GM21447 (cell line): ENCODE results near the gene CAMK2A.

Experiments
- ATAC-seq: cut with Tn5 transposase; IDR thresholded peaks from one replicate; pipeline ENCODE4 v1.9.1; 2021; ENCODE audit not compliant: unreplicated experiment

The CAMK2A gene

DNA sequence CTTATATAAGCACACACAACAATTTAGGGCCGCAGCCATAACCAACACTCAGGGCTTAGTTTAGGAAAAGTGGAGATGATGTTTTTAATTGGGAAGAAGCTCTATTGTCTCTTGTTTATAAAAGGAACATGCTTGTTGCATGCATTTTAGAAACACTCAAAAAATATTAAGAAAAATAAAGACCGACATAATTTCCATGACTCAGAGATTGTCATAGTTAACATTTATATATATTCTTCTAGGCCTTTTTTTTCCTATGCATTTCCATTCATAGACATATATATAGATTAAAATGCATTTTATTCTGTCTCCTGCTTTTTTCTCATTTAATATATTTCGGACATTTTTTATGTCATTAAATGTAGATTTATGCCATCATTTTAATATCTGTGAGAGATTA lies 26.7 kb upstream of the CAMK2A start:
- ATAC-seq = no peak

- no peak for ATAC-seq
Observed at GRCh38 chr5:150315245-150315644, 25.7 kb upstream of the CAMK2A start.

GRCh38 chr5:150313921-150314716 lies 24.5 kb upstream of the CAMK2A start:
- no peak for ATAC-seq

DNA sequence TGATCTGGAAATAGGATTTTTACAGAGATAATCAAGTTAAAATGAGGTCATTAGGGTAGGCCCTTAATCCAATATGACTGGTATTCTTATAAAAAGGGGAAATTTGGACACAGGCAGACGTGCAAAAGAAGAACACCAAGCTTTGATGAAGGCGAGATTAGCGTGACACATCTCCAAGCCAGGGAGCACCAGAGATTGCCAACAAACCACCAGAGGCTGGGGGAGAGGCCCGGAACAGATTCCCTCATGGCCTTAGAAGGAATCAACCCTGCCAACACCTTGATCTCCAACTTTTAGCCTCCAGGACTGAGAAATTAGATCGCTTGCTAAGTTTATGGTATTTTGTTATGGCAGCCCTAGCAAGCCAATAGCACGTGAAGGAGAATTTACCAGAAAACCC lies 23.9 kb upstream of the CAMK2A start:
- no peak for ATAC-seq

DNA sequence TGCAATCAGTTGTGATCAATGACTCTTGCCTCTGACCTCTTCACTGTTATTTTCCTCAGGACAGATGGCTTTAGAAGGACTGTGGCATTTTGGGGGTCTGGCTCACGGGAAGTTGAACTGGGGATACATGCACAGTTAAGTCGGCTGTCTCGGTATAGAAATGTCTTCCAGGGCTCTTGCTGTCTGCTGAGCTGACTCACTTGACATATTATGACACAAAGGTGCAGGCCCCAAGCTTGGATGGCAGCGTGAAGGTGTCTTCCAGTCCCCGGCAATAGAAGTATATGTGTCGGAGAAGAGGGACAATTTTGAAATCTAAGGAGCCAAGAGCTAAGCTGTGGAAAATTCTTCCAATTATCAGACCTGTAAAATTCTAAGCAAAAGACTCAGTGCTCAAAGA lies 22.9 kb upstream of the CAMK2A start:
- ATAC-seq = no peak

DNA sequence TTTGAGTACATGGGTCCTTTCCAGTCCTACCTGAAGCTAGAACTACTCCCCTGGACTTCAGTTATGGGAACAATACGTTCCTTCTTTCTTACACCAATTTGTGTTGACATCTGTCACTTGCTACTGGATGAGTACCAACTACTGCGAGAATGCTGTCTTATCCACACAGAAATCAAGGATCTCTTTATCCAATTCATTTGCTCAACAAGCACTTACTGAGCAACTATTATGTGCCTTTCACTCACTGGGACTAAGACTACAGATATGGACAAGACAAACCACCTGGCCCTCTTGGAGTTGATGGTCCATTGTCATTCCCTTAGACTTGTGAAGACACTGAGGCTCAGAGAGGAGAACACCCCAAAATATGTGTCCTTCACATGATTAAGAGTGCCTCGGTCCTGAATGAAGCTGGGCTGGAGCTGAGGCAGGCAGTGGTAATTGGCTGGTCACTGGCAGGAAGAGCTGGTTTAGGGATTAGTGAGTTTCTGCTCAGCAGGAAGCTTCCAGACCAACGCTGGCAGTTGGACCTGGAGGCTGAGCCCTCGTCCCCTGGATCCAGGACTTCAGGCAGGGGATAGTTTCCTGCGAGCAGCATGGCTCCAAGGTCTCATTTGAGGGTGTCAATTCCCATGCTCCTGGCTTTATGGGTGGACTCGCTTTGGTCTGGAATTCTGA lies 21.6 kb upstream of the CAMK2A start:
- ATAC-seq = no peak

GRCh38 chr5:150310246-150310645 lies 20.7 kb upstream of the CAMK2A start:
- no peak for ATAC-seq

GRCh38 chr5:150309886-150310239 lies 20.3 kb upstream of the CAMK2A start:
- no peak for ATAC-seq

DNA sequence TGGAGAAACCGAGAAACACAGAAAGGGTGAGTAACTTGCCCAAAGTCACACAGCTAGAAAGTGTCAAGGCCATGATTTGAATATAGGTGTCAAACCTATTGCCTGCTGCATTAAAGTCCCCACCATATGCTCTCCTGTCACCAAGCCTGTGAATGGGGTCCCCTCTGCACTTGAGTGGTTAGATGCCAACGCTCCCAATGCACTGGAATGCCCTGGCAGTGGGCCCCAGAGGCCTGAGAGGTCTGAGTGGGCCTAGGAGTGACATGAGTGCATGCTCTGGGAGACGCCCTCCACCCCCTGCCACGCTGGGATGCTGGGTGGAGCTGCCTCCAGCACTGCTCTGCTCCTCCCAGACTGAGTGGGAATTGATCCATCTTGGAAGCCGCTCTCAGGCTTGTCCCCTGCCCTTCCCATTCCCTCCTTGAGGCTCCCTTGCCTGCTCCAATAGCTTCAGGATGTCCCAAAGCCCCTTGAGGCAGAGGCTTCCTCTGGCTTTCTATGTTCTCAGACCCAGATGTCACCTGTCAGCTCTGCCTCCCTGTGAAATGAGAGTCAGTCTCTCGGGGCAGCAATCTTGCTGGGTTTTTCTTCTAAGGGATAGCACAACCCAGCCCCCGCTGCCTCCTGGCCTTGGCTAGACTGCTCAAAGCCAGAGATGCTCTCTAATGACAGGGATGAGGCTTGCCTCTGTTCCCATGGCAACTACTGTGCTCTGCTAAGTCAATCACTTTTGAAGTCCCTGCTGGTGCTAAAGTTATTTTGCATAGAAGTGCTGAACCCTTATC lies 19.7 kb upstream of the CAMK2A start:
- no peak for ATAC-seq

GRCh38 chr5:150307617-150308426 lies 18.2 kb upstream of the CAMK2A start:
- no peak for ATAC-seq

GRCh38 chr5:150306775-150307174 lies 17.2 kb upstream of the CAMK2A start:
- no peak for ATAC-seq

DNA sequence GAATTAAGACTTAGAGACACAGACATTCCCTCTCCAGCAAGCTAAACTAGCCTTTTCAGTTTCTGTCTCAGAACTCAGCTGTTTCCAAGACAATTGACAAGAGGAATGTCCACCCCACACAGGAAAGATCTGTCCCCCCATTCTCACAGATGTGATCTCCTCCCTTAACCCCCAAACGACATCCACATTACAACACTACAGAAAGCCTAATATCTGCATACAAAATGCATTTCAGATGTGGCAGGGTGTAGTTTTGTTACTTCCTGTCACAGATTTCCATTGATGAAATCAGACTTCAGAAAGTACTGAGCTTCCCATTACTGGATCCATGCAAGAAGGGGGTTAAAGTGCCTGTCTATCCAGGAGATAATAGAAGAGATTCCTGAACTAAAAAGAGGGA lies 16.0 kb upstream of the CAMK2A start:
- ATAC-seq = no peak

GRCh38 chr5:150305095-150305494 lies 15.5 kb upstream of the CAMK2A start:
- no peak for ATAC-seq

DNA sequence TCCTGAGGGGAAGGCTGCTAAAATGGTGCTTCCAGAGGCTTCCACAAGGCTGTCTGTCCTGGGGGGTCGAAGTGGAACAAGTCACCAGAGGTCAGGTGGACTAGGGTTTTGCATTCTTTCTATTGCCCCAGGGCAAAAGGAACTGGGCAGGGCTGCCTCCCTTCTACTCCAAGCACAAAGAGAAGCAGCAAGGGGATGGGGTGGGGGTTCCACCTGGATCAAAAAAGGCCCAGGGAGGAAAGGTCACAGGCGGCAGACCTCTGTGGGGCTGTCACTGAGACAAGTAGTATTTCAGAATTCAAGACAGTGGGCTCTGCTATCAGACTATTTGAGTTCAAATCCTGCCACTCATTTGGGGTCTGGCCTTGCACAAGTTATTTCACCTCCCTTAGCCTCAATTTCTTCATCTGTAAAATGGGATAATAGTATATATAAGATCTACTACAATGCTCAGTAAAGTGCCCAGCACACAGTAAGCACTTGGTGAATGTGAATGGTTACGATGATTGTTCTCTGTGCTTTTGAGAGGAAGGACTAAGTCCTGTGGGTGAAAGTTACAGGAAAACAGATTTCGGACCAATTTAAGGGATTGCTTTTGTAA lies 15.0 kb upstream of the CAMK2A start:
- ATAC-seq = no peak

DNA sequence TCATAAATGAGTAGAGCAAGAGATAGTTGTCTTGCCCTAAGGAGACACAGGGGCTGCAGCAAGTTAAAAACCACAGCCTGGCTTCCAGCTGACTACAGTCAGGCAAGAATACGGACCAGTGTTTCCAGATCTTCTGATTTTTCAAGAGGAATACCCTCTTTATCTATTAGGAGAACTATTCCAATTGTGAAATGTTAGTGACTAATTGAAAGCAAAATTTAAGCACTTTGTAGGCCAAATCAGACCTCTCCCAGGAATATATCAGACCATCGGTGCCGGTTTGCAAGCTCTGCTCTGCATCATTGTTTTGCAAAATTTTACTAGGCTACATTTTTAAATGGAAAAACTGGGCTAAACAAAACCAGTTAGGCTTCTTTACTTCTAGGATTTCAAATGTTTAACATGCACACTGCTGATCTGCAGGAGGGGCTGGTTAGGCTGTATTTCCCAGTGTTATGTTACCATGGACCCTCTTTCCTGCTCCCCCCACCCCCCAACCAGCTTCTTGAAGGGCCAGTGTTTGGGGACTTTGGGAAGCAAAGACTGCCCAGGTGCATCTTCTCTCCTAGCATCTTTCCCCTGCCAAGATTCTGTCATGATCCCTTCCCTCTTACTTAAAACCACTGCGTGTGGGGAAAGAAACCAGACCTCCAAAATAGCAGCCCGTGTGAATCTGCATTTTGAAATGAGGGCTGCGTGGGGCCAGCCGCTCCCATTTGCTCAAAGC lies 14.2 kb upstream of the CAMK2A start:
- no peak for ATAC-seq

GRCh38 chr5:150303070-150303615 lies 13.6 kb upstream of the CAMK2A start:
- ATAC-seq = no peak

DNA sequence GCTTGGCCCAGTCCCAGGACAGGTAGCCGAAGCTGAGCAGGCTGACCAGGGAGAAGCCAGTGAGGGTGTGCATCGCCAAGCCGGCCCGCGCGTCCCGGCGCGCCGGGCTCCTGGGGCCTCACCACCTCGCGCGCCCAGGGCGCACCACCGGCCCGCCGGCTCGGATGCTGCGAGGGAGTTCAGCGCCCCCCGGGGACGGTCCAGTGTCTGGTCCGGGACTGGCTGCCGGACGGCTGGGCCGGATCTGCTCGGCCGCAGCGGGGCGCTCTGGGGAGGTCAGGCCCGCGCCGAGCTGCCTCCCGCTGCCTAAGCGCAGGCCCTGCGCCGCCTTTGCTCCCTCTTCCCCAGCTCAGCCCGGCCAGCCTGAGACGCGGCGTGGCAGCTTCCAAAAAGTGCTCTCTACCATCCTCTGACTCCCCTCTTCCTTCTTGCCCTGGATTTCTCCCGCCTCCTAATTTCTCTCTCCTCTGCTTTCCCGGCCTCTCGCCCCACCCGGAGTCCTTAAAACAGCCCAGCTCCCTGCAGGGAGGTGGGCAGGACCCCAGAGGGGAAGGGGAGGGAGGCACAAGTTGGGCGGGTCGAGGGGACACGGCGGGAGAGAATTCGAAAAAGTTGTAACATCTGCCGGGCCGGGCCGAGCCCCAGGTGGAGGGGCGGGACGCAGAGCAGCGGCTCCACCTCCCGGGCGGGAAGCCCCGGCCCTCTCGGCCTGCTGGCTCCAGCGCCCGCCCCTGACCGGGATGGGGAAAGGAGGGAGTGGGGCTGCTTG lies 12.9 kb upstream of the CAMK2A start, which contains the start of gene ARSI:
TSS of gene ARSI (minus strand) at position 605 of the 769 bp plus-strand sequence. CDS start at position 73, 532 bp downstream.
- ATAC-seq = no peak

- no peak for ATAC-seq
Observed at GRCh38 chr5:150301901-150302300, 12.3 kb upstream of the CAMK2A start.

GRCh38 chr5:150301170-150301505 lies 11.6 kb upstream of the CAMK2A start:
- no peak for ATAC-seq
